ENCODE data around the gene BHLHE23.

The BHLHE23 gene

DNA sequence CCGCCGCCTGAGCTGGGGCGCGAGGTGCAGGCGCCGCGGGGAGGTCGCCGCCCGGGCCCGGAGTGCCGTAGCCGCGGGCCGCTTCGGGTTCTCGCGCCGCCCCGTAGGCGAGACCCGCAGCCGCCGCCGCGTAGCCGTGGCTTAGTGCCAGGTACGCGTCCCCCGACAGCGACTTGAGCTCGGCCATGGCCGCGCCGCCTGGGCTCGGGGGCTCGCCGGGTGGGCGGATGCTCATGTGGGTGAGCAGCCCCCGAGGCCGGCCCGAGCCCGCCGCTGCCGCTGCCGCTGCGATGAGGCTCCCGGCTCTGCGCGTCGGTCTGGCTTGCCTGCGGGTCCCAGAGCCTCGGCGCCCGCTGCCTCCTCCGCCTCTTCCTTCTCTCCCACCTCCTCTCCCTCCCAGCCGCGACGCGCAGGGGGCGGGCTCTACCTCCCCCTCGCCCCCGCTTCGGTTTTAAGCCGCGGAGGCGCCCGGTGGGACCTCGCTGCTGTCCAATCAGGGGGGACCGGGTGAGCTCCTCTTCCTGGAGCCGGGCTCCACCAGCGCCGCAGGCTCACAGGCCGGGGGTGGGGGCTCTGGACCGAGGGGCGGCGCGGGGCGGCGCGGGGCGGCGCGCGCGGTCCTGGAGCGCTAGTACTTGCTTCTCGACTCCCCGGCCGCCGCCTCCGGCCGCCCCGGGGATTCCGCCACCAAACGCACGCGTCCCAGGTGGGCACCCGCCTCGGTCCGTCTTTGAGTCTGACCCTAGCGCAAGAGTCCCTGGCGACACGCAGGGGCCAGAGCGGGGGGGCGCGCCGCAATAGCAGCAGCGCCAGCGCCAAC is at the start of gene BHLHE23:
BHLHE23 (minus strand) TSS at position 425 of the 820 bp plus-strand sequence; CDS start at position 235, 190 bp downstream.
- Histone ChIP-seq H3K27ac (peak within 1 kb of the TSS; percentile 56), H3K9ac (peak within 1 kb of the TSS; percentile 66), H3K27me3 (peaks cover 66% of the 10 kb centered on the region), H4K20me1 (peaks cover 35% of the 10 kb centered on the region), H3K4me3 (peak within 1 kb of the TSS; percentile 73), H3K36me3 (no peaks in the 10 kb centered on the region), H3K4me1 (peaks cover 97% of the 10 kb centered on the region), H3K9me3 (no peaks in the 10 kb centered on the region), H3K4me2 (peak within 1 kb of the TSS; percentile 99)
- TF ChIP-seq Cebpa-rat (IDR thresholded peaks at IDR 0.05) = no peak

DNA sequence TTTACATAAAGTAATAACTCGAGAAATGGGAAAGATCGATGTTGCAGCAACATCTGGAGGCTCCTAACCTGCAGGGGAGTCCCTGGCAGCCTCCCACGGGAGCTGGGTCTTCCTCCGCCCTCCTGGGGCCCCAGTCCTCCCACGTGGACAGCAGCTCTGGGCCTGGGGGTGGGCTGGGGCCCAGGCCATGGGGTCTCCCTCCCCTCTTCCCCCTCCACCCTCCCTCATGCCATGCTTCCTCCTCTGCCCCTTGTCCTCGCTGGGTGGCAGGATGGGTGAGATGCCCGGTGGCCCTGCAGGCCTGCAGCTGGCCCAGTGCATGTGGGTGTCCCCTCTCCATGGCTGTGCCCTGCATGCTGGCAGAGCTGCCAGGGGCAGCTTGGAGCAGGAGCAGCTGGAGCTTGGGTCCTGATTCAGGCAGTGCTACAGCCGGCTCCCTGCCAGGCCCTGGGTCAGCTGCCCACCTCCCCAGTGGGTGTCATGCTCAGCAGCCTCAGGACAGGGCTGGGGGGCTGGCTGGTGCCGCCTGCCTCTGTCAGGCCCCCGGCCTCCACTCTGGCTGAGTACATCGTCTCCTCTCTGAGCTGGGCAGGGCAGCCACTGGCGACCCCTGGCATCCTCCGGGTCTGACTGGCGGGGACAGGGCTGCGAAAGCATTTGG is 48.9 kb upstream of the BHLHE23 start:
- no peak overlapping the region for H3K4me3 ChIP-seq
- peak overlapping the region; percentile 79 for H3K4me2 ChIP-seq
- peaks cover 82% of the 10 kb centered on the region for H3K4me1 ChIP-seq
- TF ChIP-seq Cebpa-rat (IDR thresholded peaks at IDR 0.05) = no peak
- H3K36me3 ChIP-seq = no peaks in the 10 kb centered on the region
- H3K9me3 ChIP-seq = peaks cover 2% of the 10 kb centered on the region; the same call in 1 of the 2 replicates
- no peak overlapping the region for H3K9ac ChIP-seq
- no peak overlapping the region for H3K27ac ChIP-seq
- H3K27me3 ChIP-seq = no peaks in the 10 kb centered on the region
- H4K20me1 ChIP-seq = no peaks in the 10 kb centered on the region

DNA sequence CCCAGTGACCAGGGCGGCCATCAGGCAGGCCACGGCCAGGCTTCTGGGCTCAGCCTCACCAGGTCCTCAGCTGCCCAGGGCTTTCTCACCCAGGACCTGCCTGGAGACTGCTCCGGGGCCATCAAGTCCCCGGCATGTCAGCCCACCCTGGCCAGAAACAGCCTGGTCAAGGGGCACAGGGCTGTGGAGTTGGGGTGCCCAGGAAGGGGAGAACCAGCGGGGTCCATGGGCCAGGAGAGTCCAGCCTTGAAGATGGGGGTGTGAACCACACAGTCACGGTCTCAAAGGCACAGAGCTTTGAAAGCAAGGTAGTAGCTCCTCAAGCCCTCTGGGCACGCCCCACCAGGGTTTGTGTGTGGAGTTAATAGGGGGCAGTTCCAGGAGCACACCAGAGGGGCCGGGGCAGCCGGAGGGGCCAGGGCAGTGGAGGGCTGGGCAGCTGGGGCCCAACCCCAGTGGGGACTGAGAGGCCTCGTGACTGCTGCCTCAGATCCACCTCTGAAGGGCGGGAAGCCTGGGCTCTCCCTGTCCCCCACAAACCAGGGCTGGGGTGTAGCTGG is 48.0 kb upstream of the BHLHE23 start:
- Histone ChIP-seq H3K9me3 (peaks cover 11% of the 10 kb centered on the region), H3K4me1 (peaks cover 73% of the 10 kb centered on the region), H3K27me3 (no peaks in the 10 kb centered on the region), H3K27ac (no peak overlapping the region), H4K20me1 (no peaks in the 10 kb centered on the region), H3K4me3 (no peak overlapping the region), H3K36me3 (no peaks in the 10 kb centered on the region), H3K4me2 (no peak overlapping the region), H3K9ac (no peak overlapping the region)
- no peak for TF ChIP-seq Cebpa-rat (IDR thresholded peaks at IDR 0.05)

DNA sequence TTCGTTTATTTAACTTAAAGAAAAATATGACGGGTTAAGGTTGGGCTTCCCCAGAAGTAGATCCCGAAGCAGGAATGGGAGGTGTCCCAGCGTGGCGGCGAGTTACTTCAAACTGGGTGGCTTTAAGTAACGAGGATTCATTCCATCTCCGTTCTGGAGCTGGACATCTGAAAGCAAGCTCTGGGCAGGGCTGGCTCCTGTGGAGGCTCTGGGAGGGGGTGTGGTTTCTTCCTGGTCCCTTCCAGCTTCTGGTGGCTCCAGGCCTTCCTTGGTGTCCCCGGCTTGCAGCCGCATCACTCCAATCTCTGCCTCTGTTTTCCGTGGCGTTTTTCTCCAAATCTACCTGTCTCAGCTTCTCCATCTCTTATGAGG is 47.3 kb upstream of the BHLHE23 start:
- Histone ChIP-seq H3K4me2 (peak overlapping the region; percentile 35; the same call in 1 of the 2 replicates), H3K4me1 (peaks cover 66% of the 10 kb centered on the region), H3K9me3 (peaks cover 11% of the 10 kb centered on the region), H3K9ac (no peak overlapping the region), H3K27me3 (no peaks in the 10 kb centered on the region), H3K27ac (no peak overlapping the region), H4K20me1 (no peaks in the 10 kb centered on the region), H3K4me3 (no peak overlapping the region), H3K36me3 (no peaks in the 10 kb centered on the region)
- no peak for TF ChIP-seq Cebpa-rat (IDR thresholded peaks at IDR 0.05)

DNA sequence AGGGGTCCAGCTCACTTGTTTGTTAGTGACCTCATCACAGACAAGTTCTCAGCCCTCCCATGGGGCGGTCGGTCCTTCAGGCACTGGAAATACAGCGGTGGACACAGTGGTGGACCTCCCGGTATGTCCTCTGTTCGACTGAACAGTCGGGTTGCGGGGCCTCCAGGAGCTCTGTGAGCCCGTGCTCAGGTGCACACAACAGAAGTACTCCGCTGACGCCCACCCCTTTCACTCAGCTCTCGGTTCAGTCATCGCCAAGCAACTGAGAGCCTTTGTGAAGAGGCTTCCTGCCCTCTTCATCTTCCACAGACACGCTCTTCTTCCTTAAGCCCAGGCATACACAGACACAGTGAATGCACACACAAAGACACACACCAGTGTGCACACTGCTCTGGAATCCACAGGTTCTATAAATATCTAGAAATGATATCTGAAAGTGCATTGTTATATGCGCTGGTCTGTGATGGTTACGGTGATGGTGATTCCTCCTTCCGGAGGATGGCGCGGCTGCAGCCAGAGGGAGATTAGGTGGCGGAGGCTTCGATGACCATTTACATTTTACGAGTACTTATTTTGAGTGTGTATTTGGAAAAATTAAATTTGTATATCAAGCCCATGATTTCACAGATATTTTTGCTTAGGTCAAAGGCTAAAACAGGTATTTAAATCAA is 46.8 kb upstream of the BHLHE23 start:
- Histone ChIP-seq H4K20me1 (no peaks in the 10 kb centered on the region), H3K9ac (no peak overlapping the region), H3K27me3 (no peaks in the 10 kb centered on the region), H3K4me1 (peaks cover 61% of the 10 kb centered on the region), H3K4me2 (peak overlapping the region; percentile 35), H3K4me3 (no peak overlapping the region), H3K9me3 (peaks cover 14% of the 10 kb centered on the region), H3K36me3 (no peaks in the 10 kb centered on the region), H3K27ac (no peak overlapping the region)
- no peak for TF ChIP-seq Cebpa-rat (IDR thresholded peaks at IDR 0.05)

DNA sequence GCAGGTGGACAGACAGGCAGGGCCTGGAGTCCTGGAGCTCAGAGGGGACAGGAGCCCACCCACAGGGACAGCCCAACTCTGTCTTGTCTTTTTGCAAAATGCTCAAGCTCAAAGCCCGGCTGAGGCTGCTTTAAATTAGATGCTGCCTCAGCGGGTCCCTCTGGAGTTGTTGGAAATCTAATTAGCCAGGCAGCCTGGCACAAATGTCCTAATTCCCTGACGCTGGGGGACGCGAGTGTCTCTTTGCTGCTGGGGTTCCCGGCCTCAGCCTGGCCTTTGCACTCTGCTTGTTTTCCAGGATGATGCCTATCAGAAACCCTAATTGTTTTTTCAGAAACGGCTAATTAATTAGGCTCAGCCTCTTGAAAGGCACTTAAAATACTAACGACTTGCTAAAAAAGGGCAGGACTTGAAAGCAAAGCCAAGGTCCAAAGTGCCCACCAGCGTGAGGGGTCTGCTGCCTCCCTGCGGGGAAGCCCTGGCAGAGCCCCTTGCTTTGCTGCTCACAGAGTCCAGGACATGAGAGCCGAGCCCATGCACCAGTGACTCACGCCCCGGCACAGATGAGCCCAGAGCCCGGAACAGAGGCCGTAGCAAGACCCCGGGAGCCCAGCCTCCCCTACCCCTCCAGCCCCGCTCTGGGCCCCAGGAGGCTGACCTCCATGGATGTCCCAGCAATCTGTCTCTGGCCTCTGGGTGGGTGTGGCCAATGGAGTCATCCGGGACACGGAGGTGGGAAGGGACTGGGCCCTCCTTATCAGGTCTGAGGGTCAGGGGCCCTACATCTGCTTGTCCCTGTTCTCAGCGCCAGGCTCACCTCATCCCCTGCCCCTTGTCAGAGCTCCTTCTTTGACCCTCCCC is 46.0 kb upstream of the BHLHE23 start:
- Histone ChIP-seq H3K27me3 (no peaks in the 10 kb centered on the region), H3K9ac (no peak overlapping the region), H3K36me3 (no peaks in the 10 kb centered on the region), H3K4me3 (no peak overlapping the region), H3K9me3 (peaks cover 22% of the 10 kb centered on the region), H4K20me1 (no peaks in the 10 kb centered on the region), H3K4me2 (peak overlapping the region; percentile 35), H3K27ac (no peak overlapping the region), H3K4me1 (peaks cover 53% of the 10 kb centered on the region)
- TF ChIP-seq Cebpa-rat (IDR thresholded peaks at IDR 0.05) = no peak

DNA sequence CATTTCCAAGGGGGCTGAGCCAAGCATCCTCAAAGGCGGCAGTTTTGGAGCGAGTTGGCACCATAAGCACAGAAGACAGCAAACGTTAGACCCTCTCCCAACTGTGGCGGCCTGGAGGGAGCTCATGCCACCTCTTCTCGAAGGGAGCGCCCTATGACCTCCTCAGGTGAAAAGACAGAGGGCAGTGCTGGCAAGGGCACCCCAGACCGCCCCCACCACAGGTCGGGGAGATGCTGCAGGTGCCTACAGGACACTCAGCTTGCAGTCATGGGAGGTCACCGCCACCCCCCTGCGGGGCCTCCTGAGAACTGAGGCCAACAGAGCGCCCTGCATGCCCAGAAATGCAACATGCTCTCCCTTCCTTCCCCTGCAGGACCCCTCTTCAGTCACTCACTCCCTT is 45.1 kb upstream of the BHLHE23 start:
- Histone ChIP-seq H3K9me3 (peaks cover 25% of the 10 kb centered on the region), H3K4me1 (peaks cover 54% of the 10 kb centered on the region), H3K4me3 (no peak overlapping the region), H3K36me3 (no peaks in the 10 kb centered on the region), H3K27ac (no peak overlapping the region), H3K9ac (no peak overlapping the region), H3K27me3 (no peaks in the 10 kb centered on the region), H4K20me1 (no peaks in the 10 kb centered on the region), H3K4me2 (peak overlapping the region; percentile 35)
- TF ChIP-seq Cebpa-rat (IDR thresholded peaks at IDR 0.05) = no peak

DNA sequence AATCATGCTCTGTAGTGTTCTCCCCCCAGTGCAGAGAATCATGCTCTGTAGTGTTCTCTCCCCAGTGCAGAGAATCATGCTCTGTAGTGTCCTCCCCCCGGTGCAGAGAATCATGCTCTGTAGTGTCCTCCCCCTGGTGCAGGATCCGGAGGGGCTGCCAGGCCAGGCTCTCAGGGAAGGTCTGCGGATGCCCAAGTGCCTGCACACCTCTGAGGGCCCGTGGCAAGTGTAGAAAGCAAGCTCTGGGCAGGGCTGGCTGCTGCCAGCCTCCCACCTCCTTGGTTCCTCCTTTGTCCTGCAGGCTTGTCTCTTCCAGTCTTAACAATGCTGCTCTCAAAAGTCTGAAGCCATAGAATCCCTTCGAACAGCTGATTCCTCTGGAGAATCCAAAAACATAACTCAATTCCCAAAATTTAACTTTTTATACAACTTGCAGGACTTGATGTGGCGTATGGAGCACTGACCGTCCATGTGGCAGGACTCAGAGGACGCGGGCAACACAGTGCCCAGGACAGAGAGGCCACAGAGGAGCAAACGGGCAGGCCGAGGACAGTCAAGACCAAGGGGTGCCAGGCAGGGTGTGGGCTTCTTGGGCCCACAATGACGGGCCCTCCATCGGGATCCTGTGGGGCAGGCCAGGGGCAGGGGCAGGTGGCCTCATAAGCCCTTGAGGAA is 44.6 kb upstream of the BHLHE23 start:
- Histone ChIP-seq H3K27me3 (no peaks in the 10 kb centered on the region), H3K27ac (no peak overlapping the region), H3K4me2 (0 out of 2 replicates have a peak overlapping the region, but pooled peaks have one; percentile 35), H3K4me3 (no peak overlapping the region), H4K20me1 (no peaks in the 10 kb centered on the region), H3K9me3 (peaks cover 25% of the 10 kb centered on the region), H3K9ac (no peak overlapping the region), H3K36me3 (no peaks in the 10 kb centered on the region), H3K4me1 (peaks cover 54% of the 10 kb centered on the region)
- TF ChIP-seq Cebpa-rat (IDR thresholded peaks at IDR 0.05) = no peak

Data from BLaER1 (cell line).